ENCODE measurements around the gene FGF4. TPM values are rescaled to one million over a fixed set of nuclear protein-coding genes. Genes with fewer than 3 reads are reported as not detected.

FGF4 gene
- total RNA-seq, 1 experiment from 2014 or later = not detected

- ChIA-PET CTCF (no interaction called here), POLR2A (ENCODE audit: low non-redundant PET) (no interaction called here)
- TF ChIP-seq CTCF (conservative IDR thresholded peaks at IDR 0.05; ENCODE audit: low read depth, low read length) = no peak
- no peak for TF ChIP-seq EZH2 (IDR thresholded peaks at IDR 0.05; ENCODE audit: borderline replicate concordance, low read depth, low read length, poor library complexity, severe bottlenecking)
- no peaks in the 10 kb centered on the region for H3K4me1 ChIP-seq (ENCODE audit: insufficient read depth, low read length, poor library complexity, severe bottlenecking)
- intact Hi-C loops (cut with micrococcal nuclease; ENCODE audit: unreplicated experiment) = no loop called here
- H3K27ac ChIP-seq (ENCODE audit: low read depth, low read length, poor library complexity, severe bottlenecking) = no peak overlapping the region
- H3K36me3 ChIP-seq (ENCODE audit: insufficient read depth, low read length, poor library complexity, severe bottlenecking) = no peaks in the 10 kb centered on the region
- no TSS peak for BruUV-seq (replicated peaks)
- H3K9me3 ChIP-seq (ENCODE audit: low read depth, low read length, poor library complexity, severe bottlenecking) = no peaks in the 10 kb centered on the region
- H3K27me3 ChIP-seq (replicated peaks; ENCODE audit: insufficient read depth, low read depth, low read length, poor library complexity) = no peaks in the 10 kb centered on the region
- DNase-seq (ENCODE audit: low spot score) = no peak
- H3K4me3 ChIP-seq (ENCODE audit: low read depth, low read length, poor library complexity, severe bottlenecking) = no peak overlapping the region
Observed at GRCh38 chr11:69787457-69787856, 12.3 kb upstream of the FGF4 start.

DNA sequence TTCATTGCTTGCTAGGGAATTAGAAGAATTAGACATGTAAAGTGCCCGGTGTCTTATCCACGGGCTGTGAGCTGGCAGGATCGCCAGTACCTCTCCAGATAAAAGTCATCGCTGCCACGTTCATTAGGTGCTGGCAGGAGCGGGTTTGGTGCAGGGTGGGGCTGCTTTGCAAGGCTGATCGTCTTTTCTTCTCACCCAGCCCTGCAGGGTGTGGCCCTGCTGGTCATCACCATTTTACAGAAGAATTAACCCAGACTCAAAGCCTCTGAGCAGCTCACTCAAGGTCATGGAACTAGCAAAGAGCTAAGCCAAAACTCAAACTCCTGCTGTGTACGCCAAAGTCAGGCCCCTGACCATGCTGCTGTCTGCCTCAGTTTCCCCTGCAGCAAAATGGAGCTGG is 6.1 kb upstream of the FGF4 start:
- CTCF ChIA-PET = no interaction called here
- no peaks in the 10 kb centered on the region for H3K4me1 ChIP-seq (ENCODE audit: insufficient read depth, low read length, poor library complexity, severe bottlenecking)
- TF ChIP-seq CTCF (conservative IDR thresholded peaks at IDR 0.05; ENCODE audit: low read depth, low read length) (no peak), EZH2 (IDR thresholded peaks at IDR 0.05; ENCODE audit: borderline replicate concordance, low read depth, low read length, poor library complexity, severe bottlenecking) (no peak)
- BruUV-seq (replicated peaks) = no TSS peak
- H3K36me3 ChIP-seq (ENCODE audit: insufficient read depth, low read length, poor library complexity, severe bottlenecking) = no peaks in the 10 kb centered on the region
- H3K4me3 ChIP-seq (ENCODE audit: low read depth, low read length, poor library complexity, severe bottlenecking) = no peak overlapping the region
- H3K27ac ChIP-seq (ENCODE audit: low read depth, low read length, poor library complexity, severe bottlenecking) = no peak overlapping the region
- POLR2A ChIA-PET (ENCODE audit: low non-redundant PET) = interaction anchor here (0.6 kb wide), 2 partner anchors 66 to 1557 kb away, joined by 3 read pairs; no protein-coding TSS in a partner anchor
- H3K27me3 ChIP-seq (replicated peaks; ENCODE audit: insufficient read depth, low read depth, low read length, poor library complexity) = peaks cover 21% of the 10 kb centered on the region
- H3K9me3 ChIP-seq (ENCODE audit: low read depth, low read length, poor library complexity, severe bottlenecking) = no peaks in the 10 kb centered on the region
- no peak for DNase-seq (ENCODE audit: low spot score)
- intact Hi-C loops (cut with micrococcal nuclease; ENCODE audit: unreplicated experiment) = no loop called here

DNA sequence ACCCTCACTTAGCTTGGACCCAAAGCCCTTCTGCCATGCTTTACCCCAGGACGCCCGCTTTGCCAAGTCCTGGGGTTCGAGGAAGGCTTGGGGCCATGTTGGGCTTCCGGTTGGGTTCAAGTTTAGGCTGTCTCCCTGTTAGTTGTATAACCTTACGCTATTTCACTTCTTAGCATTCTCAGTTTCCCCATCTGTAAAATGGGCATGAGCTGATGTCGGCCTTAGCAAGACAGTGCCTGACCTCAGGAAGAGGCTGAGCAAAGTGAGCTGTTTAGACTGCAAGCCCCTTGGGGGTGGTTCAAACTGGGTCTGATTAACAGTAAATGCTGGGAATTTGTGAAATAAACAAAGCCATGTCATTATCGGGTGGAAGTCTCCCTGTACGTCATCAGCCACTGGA is 3.2 kb upstream of the FGF4 start:
- H3K9me3 ChIP-seq (ENCODE audit: low read depth, low read length, poor library complexity, severe bottlenecking) = no peaks in the 10 kb centered on the region
- no peak for DNase-seq (ENCODE audit: low spot score)
- POLR2A ChIA-PET (ENCODE audit: low non-redundant PET) = interaction anchor here (0.5 kb wide), 1 partner anchor 24 kb away, joined by 3 read pairs; no protein-coding TSS in a partner anchor
- H3K27me3 ChIP-seq (replicated peaks; ENCODE audit: insufficient read depth, low read depth, low read length, poor library complexity) = peaks cover 50% of the 10 kb centered on the region
- H3K36me3 ChIP-seq (ENCODE audit: insufficient read depth, low read length, poor library complexity, severe bottlenecking) = no peaks in the 10 kb centered on the region
- BruUV-seq (replicated peaks) = no TSS peak
- no peak for TF ChIP-seq CTCF (conservative IDR thresholded peaks at IDR 0.05; ENCODE audit: low read depth, low read length)
- no peak for TF ChIP-seq EZH2 (IDR thresholded peaks at IDR 0.05; ENCODE audit: borderline replicate concordance, low read depth, low read length, poor library complexity, severe bottlenecking)
- intact Hi-C loops (cut with micrococcal nuclease; ENCODE audit: unreplicated experiment) = no loop called here
- H3K4me3 ChIP-seq (ENCODE audit: low read depth, low read length, poor library complexity, severe bottlenecking) = no peak overlapping the region
- no peak overlapping the region for H3K27ac ChIP-seq (ENCODE audit: low read depth, low read length, poor library complexity, severe bottlenecking)
- CTCF ChIA-PET = interaction anchor here (0.6 to 1.1 kb wide), 2 partner anchors 23 to 396 kb away, joined by 3 to 7 read pairs; no protein-coding TSS in a partner anchor
- H3K4me1 ChIP-seq (ENCODE audit: insufficient read depth, low read length, poor library complexity, severe bottlenecking) = no peaks in the 10 kb centered on the region
